GM10266 (cell line): ENCODE measurements around the gene CYTH2.

Experiments
- DNase-seq: peaks from one replicate; pipeline ENCODE4 v3.0.0; 2012; ENCODE audit errors: extremely low spot score
- CTCF ChIP-seq: IDR thresholded peaks from 2 replicates; pipeline ENCODE4 v1.5.1; 2012; ENCODE audit warnings: mild to moderate bottlenecking, low read depth; ENCODE audit not compliant: control insufficient read depth, insufficient read depth; ENCODE audit errors: missing control alignments

Gene CYTH2

GRCh38 chr19:48471836-48472235 is 2.7 kb downstream of the CYTH2 start:
- no peak for TF ChIP-seq CTCF
- DNase-seq, result no peak

GRCh38 chr19:48473161-48473966 is 4.2 kb downstream of the CYTH2 start:
- TF ChIP-seq CTCF, result no peak
- DNase-seq, result no peak

- no peak for DNase-seq
- TF ChIP-seq CTCF, result no peak
Observed at GRCh38 chr19:48474084-48474592, 5.0 kb downstream of the CYTH2 start.

GRCh38 chr19:48475369-48476068 is 6.3 kb downstream of the CYTH2 start:
- no peak for DNase-seq
- no peak for TF ChIP-seq CTCF

- DNase-seq, result no peak
- no peak for TF ChIP-seq CTCF
Observed at GRCh38 chr19:48476176-48476575, 7.0 kb downstream of the CYTH2 start.

GRCh38 chr19:48477067-48477685 is 8.0 kb downstream of the CYTH2 start:
- TF ChIP-seq CTCF, result no peak

GRCh38 chr19:48477698-48478338 is 8.6 kb downstream of the CYTH2 start:
- no peak for DNase-seq
- no peak for TF ChIP-seq CTCF

More at GRCh38 chr19:48477067-48477685, 8.0 kb downstream of the CYTH2 start:
- DNase-seq, result no peak
